ENCODE data around the gene OCIAD1.
"Not testable (repeated sequence)": the region's sequence is repeated elsewhere in the genome, so short reads cannot be mapped to it uniquely, and the experiment has no call there.

Gene OCIAD1

GRCh38 chr4:48827622-48828021 lies 3.3 kb upstream of the OCIAD1 start:
- Histone ChIP-seq H3K27ac (no peak overlapping the region), H3K4me3 (no peak overlapping the region)
- no peak for TF ChIP-seq CTCF (IDR thresholded peaks at IDR 0.05)
- DNase-seq (ENCODE audit: low spot score): no peak

GRCh38 chr4:48831532-48832030 lies 693 bp downstream of the OCIAD1 start:
- H3K27ac ChIP-seq: peak overlapping the region; percentile 90 to 97
- peak overlapping the region; percentile 97 for H3K4me3 ChIP-seq
- no peak for DNase-seq (ENCODE audit: low spot score)
- TF ChIP-seq CTCF (IDR thresholded peaks at IDR 0.05): no peak

GRCh38 chr4:48832571-48832970 lies 1.7 kb downstream of the OCIAD1 start:
- TF ChIP-seq CTCF (IDR thresholded peaks at IDR 0.05): no peak
- H3K27ac ChIP-seq: no peak overlapping the region
- peak overlapping the region; percentile 97 for H3K4me3 ChIP-seq
- DNase-seq (ENCODE audit: low spot score): no peak

GRCh38 chr4:48836658-48837057 lies 5.8 kb downstream of the OCIAD1 start:
- H3K27ac ChIP-seq: no peak overlapping the region
- DNase-seq (ENCODE audit: low spot score): no peak
- H3K4me3 ChIP-seq: no peak overlapping the region
- TF ChIP-seq CTCF (IDR thresholded peaks at IDR 0.05): no peak

GRCh38 chr4:48841045-48841827 lies 10.3 kb downstream of the OCIAD1 start:
- Histone ChIP-seq H3K27ac (no peak overlapping the region), H3K4me3 (no peak overlapping the region)
- no peak for TF ChIP-seq CTCF (IDR thresholded peaks at IDR 0.05)
- no peak for DNase-seq (ENCODE audit: low spot score)

GRCh38 chr4:48844843-48845242 lies 14.0 kb downstream of the OCIAD1 start:
- DNase-seq (ENCODE audit: low spot score): no peak

GRCh38 chr4:48848799-48849198 lies 17.9 kb downstream of the OCIAD1 start:
- H3K27ac ChIP-seq; DNase-seq (ENCODE audit: low spot score); H3K4me3 ChIP-seq: not testable (repeated sequence)

More at GRCh38 chr4:48844843-48845242, 14.0 kb downstream of the OCIAD1 start:
- Histone ChIP-seq H3K4me3 (no peak overlapping the region), H3K27ac (no peak overlapping the region)
- TF ChIP-seq CTCF (IDR thresholded peaks at IDR 0.05): no peak

All from coronary artery (tissue), 2 donors.